PC-9 (cell line): ENCODE results near the gene MRRF.

Source experiments
- CTCF ChIP-seq: fragments of 200-600 bp; sonication (generic); conservative IDR thresholded peaks from 2 replicates; pipeline ENCODE4 v1.6.1; 2017; ENCODE audit warnings: mixed run types, antibody characterized with exemption, mild to moderate bottlenecking, moderate library complexity
- EZH2 ChIP-seq: fragments of 200-600 bp; sonication (generic); IDR thresholded peaks from 2 replicates; pipeline ENCODE4 v1.8.0; 2017; ENCODE audit warnings: antibody characterized with exemption, low read depth

- TF ChIP-seq CTCF (no peak), EZH2 (no peak)
These were observed 31.8 kb upstream of the MRRF start for GRCh38 chr9:122232796-122233306.
